K562 (cell line): ENCODE measurements around the gene PRAME. TPM values are rescaled to one million over a fixed set of nuclear protein-coding genes. Genes with fewer than 3 reads are reported as not detected.

Experiments
- ETV1 ChIP-seq: fragments of 450-650 bp; conservative IDR thresholded peaks from 2 replicates; pipeline ENCODE4 v1.6.1; 2016; ENCODE audit warnings: missing genetic modification characterization, control low read depth, low read depth, missing compliant biosample characterization
- GATA2 ChIP-seq: sonication (generic); formaldehyde crosslinking; IDR thresholded peaks from 2 replicates; pipeline ENCODE4 v1.4.0; 2020; ENCODE audit warnings: mild to moderate bottlenecking, missing genetic modification reagents
- HOXB6 ChIP-seq: fragments of 250-450 bp; sonication (Bioruptor Pico); IDR thresholded peaks from 2 replicates; pipeline ENCODE4 v1.5.1; 2022; ENCODE audit warnings: mild to moderate bottlenecking, borderline replicate concordance
- PHF21A ChIP-seq: fragments of 450-650 bp; IDR thresholded peaks from 2 replicates; pipeline ENCODE4 v1.6.1; 2017; ENCODE audit warnings: low read depth, borderline replicate concordance
- PRMT5 ChIP-seq: sonication (generic); formaldehyde crosslinking; IDR thresholded peaks from 2 replicates; pipeline ENCODE4 v1.5.0; 2020; ENCODE audit warnings: missing genetic modification reagents
- PTTG1 ChIP-seq: fragments of 450-650 bp; IDR thresholded peaks from 2 replicates; pipeline ENCODE4 v1.6.1; 2016; ENCODE audit warnings: low read depth, mild to moderate bottlenecking, missing genetic modification characterization, missing compliant biosample characterization
- RHOXF2B ChIP-seq: fragments of 250-450 bp; sonication (Bioruptor Pico); conservative IDR thresholded peaks from 2 replicates; pipeline ENCODE4 v1.5.1; 2021
- SNRNP70 ChIP-seq: fragments of 200-400 bp; formaldehyde crosslinking; optimal IDR thresholded peaks from 2 replicates; pipeline ENCODE3; 2017; ENCODE audit warnings: low read depth, low read length
- TRIM24 ChIP-seq, 2 experiments: fragments of 450-650 bp; IDR thresholded peaks; 2 replicates each; pipeline ENCODE4 v1.6.1; 2016
- ZNF224 ChIP-seq: sonication (generic); formaldehyde crosslinking; IDR thresholded peaks from 2 replicates; pipeline ENCODE4 v1.8.0; 2022; ENCODE audit warnings: mild to moderate bottlenecking, missing genetic modification reagents
- ZNF561 ChIP-seq: fragments of 450-650 bp; formaldehyde crosslinking; conservative IDR thresholded peaks from 2 replicates; pipeline ENCODE4 v1.4.0; 2020; ENCODE audit warnings: mild to moderate bottlenecking, moderate library complexity
- ZNF699 ChIP-seq: fragments of 250-450 bp; sonication (Bioruptor Pico); IDR thresholded peaks from 2 replicates; pipeline ENCODE4 v1.8.0; 2021; ENCODE audit warnings: mild to moderate bottlenecking, moderate library complexity; ENCODE audit not compliant: insufficient replicate concordance
- polyA plus RNA-seq, 8 experiments: library from polyadenylated mRNA; depleted of rRNA in 4 of 8; stranded (reverse) in 5 of 8; unstranded in 3 of 8; fragments of >200 nt; fragmentation: Nextera tagmentation in 2 of 8; fragmentation: Illumina TruSeq in 1 of 8; extraction: Ambion mirVana in 2 of 8; extraction: Trizol in 1 of 8; gene quantifications; 2 replicates each; pipeline versions ENCODE4 v1.2.1 to v1.2.3, GENCODE V29; 2011 to 2014; ENCODE audit warnings: inconsistent platforms in 1 of 8, missing spikeins in 1 of 8
- total RNA-seq, 7 experiments: library from RNA; depleted of rRNA in 6 of 7; stranded (reverse); fragments of >200 nt in 6 of 7; fragmentation: Illumina TruSeq in 2 of 7; extraction: Trizol in 2 of 7; gene quantifications; 2 replicates each; pipeline versions ENCODE4 v1.2.1 to v1.2.3, GENCODE V29; 2011 to 2021; ENCODE audit warnings: low replicate concordance in 1 of 7
- TF ChIP-seq, protein P1 (sequence below): fragments of 450-650 bp; IDR thresholded peaks from 2 replicates; pipeline ENCODE4 v1.6.1; 2017; ENCODE audit warnings: antibody characterized with exemption, mild to moderate bottlenecking
- TF ChIP-seq, protein P2 (sequence below): sonication (generic); formaldehyde crosslinking; IDR thresholded peaks from 2 replicates; pipeline ENCODE4 v1.5.0; 2020; ENCODE audit warnings: missing genetic modification reagents
- TF ChIP-seq, protein P3 (sequence below): sonication (generic); formaldehyde crosslinking; IDR thresholded peaks from 2 replicates; pipeline ENCODE4 v1.9.0; 2022; ENCODE audit warnings: mild to moderate bottlenecking, missing genetic modification reagents
- TF ChIP-seq, protein P4 (sequence below): fragments of 250-450 bp; sonication (Bioruptor Pico); IDR thresholded peaks from 2 replicates; pipeline ENCODE4 v1.8.0; 2022; ENCODE audit warnings: moderate library complexity, mild to moderate bottlenecking, inconsistent platforms
- TF ChIP-seq, protein P5 (sequence below): sonication (generic); formaldehyde crosslinking; IDR thresholded peaks from 2 replicates; pipeline ENCODE4 v1.8.0; 2022; ENCODE audit warnings: mild to moderate bottlenecking, missing genetic modification reagents
- TF ChIP-seq, protein P6 (sequence below): fragments of 450-650 bp; IDR thresholded peaks from one replicate; pipeline ENCODE4 v1.6.1; 2018; ENCODE audit warnings: mild to moderate bottlenecking, moderate library complexity; ENCODE audit not compliant: partially characterized antibody
- TF ChIP-seq, protein P7 (sequence below): fragments of 250-450 bp; sonication (Bioruptor Pico); IDR thresholded peaks from 2 replicates; pipeline ENCODE4 v1.8.0; 2021; ENCODE audit warnings: mild to moderate bottlenecking, moderate library complexity

The PRAME gene
- total and polyA plus RNA-seq, 9 of the 15 experiments (the other 6 are each of a cell fraction or from before 2014, with no cell fraction given) = 662 to 2,141 (median 1,142) TPM

DNA sequence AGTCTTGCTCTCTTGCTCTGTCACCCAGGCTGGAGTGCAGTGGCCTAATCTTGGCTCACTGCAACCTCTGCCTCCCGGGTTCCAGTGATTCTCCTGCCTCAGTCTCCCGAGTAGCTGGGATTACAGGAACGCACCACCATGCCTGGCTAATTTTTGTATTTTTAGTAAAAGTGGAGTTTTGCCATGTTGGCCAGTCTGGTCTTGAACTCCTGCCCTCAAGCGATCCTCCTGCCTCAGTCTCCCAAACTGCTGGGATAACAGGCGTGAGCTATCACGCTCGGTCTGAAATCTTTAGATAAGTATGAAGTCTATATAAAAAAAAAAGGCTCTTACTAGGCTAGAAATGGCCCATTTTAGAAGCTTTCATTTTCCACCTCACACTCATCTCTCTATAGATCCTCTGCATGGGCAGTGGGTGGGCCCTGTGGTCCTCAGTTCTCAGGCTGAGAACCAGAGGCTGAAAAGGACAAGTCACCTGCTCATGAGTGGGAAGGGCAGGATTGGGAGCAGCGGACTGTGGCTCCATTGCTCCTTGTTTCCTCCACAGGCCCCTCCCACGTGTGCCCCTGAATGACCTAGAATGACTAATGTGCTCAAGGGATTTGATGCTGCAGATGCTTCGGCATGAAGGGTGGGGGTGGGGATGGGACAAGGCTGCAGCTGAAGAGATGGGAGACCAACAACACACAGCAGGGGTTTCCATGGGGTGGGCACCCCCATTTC is 19.8 kb upstream of the PRAME start (continued):
- TF ChIP-seq, protein P1, sequence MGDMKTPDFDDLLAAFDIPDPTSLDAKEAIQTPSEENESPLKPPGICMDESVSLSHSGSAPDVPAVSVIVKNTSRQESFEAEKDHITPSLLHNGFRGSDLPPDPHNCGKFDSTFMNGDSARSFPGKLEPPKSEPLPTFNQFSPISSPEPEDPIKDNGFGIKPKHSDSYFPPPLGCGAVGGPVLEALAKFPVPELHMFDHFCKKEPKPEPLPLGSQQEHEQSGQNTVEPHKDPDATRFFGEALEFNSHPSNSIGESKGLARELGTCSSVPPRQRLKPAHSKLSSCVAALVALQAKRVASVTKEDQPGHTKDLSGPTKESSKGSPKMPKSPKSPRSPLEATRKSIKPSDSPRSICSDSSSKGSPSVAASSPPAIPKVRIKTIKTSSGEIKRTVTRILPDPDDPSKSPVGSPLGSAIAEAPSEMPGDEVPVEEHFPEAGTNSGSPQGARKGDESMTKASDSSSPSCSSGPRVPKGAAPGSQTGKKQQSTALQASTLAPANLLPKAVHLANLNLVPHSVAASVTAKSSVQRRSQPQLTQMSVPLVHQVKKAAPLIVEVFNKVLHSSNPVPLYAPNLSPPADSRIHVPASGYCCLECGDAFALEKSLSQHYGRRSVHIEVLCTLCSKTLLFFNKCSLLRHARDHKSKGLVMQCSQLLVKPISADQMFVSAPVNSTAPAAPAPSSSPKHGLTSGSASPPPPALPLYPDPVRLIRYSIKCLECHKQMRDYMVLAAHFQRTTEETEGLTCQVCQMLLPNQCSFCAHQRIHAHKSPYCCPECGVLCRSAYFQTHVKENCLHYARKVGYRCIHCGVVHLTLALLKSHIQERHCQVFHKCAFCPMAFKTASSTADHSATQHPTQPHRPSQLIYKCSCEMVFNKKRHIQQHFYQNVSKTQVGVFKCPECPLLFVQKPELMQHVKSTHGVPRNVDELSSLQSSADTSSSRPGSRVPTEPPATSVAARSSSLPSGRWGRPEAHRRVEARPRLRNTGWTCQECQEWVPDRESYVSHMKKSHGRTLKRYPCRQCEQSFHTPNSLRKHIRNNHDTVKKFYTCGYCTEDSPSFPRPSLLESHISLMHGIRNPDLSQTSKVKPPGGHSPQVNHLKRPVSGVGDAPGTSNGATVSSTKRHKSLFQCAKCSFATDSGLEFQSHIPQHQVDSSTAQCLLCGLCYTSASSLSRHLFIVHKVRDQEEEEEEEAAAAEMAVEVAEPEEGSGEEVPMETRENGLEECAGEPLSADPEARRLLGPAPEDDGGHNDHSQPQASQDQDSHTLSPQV = no peak
- TF ChIP-seq ZNF561 (CRISPR knock-in tag) = no peak
- no peak for TF ChIP-seq RHOXF2B
- TF ChIP-seq, protein P2, sequence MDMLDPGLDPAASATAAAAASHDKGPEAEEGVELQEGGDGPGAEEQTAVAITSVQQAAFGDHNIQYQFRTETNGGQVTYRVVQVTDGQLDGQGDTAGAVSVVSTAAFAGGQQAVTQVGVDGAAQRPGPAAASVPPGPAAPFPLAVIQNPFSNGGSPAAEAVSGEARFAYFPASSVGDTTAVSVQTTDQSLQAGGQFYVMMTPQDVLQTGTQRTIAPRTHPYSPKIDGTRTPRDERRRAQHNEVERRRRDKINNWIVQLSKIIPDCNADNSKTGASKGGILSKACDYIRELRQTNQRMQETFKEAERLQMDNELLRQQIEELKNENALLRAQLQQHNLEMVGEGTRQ (CRISPR knock-in tag) = peak; percentile 69
- TF ChIP-seq, protein P3, sequence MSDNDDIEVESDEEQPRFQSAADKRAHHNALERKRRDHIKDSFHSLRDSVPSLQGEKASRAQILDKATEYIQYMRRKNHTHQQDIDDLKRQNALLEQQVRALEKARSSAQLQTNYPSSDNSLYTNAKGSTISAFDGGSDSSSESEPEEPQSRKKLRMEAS (CRISPR knock-in tag) = no peak; the same call in 1 of the 2 replicates
- no peak for TF ChIP-seq ZNF224 (CRISPR knock-in tag)
- TF ChIP-seq ETV1 (tag) = no peak
- TF ChIP-seq GATA2 (CRISPR knock-in tag) = no peak
- no peak for TF ChIP-seq PHF21A
- TF ChIP-seq, protein P4, sequence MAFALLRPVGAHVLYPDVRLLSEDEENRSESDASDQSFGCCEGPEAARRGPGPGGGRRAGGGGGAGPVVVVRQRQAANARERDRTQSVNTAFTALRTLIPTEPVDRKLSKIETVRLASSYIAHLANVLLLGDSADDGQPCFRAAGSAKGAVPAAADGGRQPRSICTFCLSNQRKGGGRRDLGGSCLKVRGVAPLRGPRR (CRISPR knock-in tag) = no peak
- TF ChIP-seq, protein P5, sequence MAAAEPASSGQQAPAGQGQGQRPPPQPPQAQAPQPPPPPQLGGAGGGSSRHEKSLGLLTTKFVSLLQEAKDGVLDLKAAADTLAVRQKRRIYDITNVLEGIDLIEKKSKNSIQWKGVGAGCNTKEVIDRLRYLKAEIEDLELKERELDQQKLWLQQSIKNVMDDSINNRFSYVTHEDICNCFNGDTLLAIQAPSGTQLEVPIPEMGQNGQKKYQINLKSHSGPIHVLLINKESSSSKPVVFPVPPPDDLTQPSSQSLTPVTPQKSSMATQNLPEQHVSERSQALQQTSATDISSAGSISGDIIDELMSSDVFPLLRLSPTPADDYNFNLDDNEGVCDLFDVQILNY (CRISPR knock-in tag) = peak; percentile 28; the same call in 1 of the 2 replicates
- TF ChIP-seq HOXB6 = no peak
- TF ChIP-seq, protein P6, sequence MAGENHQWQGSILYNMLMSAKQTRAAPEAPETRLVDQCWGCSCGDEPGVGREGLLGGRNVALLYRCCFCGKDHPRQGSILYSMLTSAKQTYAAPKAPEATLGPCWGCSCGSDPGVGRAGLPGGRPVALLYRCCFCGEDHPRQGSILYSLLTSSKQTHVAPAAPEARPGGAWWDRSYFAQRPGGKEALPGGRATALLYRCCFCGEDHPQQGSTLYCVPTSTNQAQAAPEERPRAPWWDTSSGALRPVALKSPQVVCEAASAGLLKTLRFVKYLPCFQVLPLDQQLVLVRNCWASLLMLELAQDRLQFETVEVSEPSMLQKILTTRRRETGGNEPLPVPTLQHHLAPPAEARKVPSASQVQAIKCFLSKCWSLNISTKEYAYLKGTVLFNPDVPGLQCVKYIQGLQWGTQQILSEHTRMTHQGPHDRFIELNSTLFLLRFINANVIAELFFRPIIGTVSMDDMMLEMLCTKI = no peak
- no peak for TF ChIP-seq ZNF699 (CRISPR knock-in tag)
- no peak for TF ChIP-seq SNRNP70
- TF ChIP-seq PTTG1 (tag) = no peak
- TF ChIP-seq, protein P7, sequence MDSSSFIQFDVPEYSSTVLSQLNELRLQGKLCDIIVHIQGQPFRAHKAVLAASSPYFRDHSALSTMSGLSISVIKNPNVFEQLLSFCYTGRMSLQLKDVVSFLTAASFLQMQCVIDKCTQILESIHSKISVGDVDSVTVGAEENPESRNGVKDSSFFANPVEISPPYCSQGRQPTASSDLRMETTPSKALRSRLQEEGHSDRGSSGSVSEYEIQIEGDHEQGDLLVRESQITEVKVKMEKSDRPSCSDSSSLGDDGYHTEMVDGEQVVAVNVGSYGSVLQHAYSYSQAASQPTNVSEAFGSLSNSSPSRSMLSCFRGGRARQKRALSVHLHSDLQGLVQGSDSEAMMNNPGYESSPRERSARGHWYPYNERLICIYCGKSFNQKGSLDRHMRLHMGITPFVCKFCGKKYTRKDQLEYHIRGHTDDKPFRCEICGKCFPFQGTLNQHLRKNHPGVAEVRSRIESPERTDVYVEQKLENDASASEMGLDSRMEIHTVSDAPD = no peak
- no peak for TF ChIP-seq PRMT5 (CRISPR knock-in tag)
- no peak for TF ChIP-seq TRIM24 (IDR thresholded peaks at IDR 0.05)
